T-helper 2 cell (primary cell): ENCODE data around the gene TXNL1.
"Not testable (repeated sequence)": the region's sequence is repeated elsewhere in the genome, so short reads cannot be mapped to it uniquely, and the experiment has no call there.

Experiments used
- DNase-seq, 5 experiments: peaks; one replicate each; pipeline versions ENCODE4 v3.0.0 to v3.0.0-alpha.2; 2012 to 2022

The TXNL1 gene

DNA sequence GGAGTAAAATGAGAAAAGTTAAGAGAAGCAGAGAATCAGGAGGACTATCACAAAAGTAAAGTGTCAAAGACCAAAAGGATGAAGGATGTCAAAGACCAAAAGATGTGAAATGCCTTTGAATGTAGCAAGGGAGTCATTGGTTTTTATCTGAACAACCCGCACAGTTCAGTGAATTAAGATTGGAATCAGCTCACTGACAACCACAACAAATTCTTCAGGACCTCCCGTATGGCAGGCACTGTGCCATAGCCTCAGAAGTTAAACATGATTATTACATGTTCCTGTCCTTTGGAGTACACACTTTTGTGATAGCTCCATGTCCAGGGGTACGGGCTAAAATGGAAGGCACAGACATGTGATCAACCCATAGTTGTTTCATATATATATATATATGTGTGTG lies 5.0 kb upstream of the TXNL1 start:
- no peak for DNase-seq

- DNase-seq, result no peak
These were observed 3.4 kb upstream of the TXNL1 start for GRCh38 chr18:56641714-56642337.

DNA sequence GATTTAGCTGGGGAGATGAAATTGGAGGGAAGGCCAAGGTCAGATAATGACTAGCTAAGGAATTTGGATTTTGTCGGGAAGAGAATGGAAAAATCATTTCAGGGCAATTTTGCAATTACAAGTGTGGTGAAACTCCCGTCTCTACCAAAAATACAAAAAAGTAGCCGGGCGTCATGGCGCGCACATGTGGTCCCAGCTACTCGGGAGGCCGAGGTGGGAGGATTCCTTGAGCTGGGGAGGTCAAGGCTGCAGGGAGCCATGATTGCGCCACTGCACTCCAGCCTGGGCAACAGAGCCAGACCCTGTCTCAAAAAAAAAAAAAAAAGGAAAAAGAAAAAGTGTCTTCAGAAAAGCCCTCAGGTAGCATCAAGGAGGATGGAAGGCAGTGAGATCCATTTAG lies 1.2 kb upstream of the TXNL1 start:
- no peak for DNase-seq

DNA sequence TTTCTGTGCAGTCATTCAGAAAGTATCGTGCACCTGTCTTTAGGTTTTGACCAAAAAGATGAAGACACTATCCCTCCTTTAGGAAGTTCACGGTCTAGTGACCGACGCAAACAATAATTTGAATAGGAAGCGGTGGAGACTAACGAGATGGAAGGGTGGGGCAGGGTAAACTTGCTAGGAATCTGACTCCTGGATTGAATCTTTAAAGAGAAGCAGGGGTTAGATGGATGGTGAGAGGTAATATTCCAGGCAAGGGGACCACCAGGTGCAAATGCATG lies 651 bp upstream of the TXNL1 start:
- DNase-seq, result no peak

DNA sequence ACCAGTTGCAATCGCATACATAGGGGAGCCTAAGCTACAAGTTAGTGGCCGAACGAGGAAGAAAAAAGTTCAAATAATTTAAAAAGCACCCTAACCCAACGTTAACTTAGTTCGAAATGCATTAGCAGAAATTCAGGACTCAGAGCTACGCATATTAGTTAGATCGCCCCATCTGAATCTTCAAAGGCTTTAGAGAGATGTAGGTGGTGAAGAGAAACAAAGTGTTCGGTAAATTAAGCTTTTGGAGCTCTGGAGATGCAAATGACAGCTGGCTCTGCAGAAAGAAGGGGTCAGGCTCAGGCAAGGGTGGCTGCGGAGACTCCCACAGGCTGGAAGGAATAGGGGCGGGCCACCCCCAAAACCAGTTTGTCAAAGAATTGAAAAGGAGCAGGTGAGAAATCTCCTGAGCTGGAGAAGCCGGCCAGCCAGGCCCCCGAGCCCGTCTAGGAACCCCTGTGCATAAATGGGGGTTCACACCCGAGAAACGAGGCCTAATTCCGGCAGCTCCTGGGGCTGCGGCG lies 621 bp downstream of the TXNL1 start:
- peak in 1 of 5 experiments; percentile 8 for DNase-seq

GRCh38 chr18:56637176-56637575 lies 1.2 kb downstream of the TXNL1 start:
- no peak for DNase-seq

DNA sequence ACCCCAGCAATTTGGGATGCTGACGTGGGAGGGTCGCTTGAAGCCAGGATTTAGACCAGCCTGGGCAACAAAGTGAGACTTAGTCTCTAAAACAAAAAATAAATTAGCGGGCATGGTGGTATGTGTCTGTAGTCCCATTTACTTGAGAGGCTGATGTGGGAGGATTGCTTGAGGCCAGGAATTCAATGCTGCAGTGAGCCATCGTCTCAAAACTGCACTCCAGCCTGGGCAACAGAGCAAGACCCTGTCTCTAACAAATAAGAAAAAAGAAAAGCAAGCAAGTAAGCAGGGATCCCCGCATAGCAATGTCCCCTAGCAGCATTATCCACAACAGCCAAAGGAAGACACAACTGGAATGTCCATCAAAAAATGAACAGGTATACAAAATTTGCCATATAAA lies 3.4 kb downstream of the TXNL1 start:
- no peak for DNase-seq

DNA sequence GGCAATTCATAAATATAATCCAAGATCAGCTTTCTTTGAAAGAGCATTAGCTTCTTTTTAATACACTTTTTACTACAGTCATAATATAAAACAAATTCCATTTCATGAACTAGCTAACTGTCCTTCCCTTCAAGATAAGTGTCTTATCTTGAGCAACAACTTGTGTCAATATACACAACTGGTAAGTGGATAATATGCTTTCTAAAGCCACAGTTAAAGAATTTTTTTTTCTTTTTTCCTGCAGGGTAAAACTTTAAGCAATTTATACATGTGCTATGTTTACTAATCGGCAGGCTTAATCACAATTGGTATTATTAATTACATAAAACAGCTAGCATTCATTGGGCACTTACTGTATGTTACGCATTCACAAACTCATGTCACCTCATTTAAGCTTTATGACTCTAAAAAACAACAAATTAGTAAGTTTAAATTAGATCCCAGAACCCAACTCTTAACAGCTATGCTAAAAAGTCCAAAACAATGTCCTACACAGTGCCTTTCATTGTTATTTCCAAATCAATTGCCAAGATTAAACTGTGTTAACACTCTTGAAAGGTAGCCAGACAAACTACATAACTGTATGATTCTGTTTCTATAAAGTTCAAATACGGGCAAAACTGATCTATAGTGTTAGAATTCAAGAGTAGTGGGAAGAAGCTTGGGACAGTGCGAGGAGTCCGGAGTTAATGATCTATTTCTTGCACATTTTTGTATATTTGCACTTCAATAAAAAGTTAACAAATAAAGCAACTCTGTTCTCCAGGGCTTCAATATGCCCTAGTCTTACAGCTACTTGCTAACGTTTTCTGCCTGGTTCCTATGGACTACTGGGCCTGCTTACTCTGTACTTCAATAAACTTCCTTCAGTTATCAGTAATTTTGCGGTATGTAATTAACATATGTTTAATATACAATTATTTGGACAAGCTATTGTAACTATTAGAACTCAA lies 6.0 kb downstream of the TXNL1 start:
- DNase-seq, result no peak

DNA sequence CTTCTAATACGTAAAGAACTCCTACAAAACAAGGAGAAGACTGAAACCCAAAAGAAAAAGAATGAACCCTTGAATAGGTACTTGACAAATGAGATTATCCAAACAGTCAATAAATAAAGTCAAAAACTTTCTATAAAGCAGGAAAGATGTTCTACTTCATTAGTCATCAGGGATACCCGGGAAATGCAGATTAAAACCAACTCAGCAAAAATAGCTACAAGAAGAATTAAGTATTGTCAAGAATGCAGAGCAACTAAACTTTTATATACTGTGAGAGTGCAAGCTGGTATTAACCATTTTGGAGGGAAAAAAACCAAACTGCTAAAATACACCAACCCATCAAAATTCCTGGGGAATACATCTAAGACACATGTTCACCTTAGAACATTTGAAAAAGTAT lies 10.4 kb downstream of the TXNL1 start:
- no peak for DNase-seq

DNA sequence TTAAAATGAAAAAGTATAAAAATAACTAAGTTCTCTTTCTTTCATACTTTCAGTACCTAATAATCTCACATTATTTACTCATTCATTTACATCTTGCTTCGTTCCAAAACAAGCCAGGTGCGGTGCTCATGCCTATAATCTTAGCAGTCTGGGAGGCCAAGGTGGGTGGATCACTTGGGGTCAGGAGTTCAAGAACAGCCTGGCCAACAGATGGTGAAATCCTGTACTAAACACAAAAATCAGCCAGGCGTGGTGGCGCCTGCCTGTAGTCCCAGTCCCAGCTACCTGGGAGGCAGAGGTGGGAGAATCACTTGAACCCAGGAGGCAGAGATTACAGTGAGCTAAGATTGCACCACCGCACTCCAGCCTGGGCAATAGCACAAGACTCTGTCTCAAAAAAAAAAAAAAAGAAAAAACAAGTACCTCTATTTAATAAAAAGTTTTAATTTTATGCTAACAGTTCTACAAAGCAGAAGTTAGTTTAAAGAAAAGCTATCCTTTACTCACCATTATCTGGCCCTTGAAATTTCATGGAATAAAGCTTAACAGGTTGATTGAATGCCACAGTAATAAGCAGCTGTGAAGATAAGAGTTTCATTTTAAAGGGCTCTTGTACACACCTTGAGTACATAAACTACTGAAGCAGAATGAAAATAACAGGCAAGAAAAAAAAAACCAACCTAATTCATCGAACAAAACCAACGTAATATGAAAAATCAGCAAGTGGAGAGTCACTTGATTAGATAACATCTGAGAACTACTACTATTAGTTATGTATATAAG lies 22.5 kb downstream of the TXNL1 start:
- DNase-seq, result no peak

DNA sequence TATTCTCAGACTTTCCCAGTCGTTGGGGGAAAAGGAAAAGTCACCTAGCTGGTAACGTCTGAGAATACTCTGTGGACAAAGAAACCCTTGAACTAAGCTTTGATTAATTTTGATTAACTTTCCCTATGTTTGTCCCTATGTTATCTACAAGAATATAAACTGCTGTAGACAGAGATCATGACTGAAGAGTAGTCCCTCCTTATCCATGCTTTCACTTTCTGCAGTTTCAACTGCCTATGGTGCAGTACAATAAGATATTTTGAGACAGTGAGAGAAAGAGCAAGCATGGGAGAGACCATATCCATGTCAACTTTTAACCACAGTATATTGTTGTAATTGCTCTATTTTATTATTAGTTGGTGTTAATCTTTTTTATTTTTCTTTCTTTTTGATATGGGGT lies 31.8 kb downstream of the TXNL1 start:
- DNase-seq, result no peak

- no peak for DNase-seq
These were observed 40.0 kb downstream of the TXNL1 start for GRCh38 chr18:56598422-56598821.

GRCh38 chr18:56593906-56594305 lies 44.5 kb downstream of the TXNL1 start:
- DNase-seq, result no peak

DNA sequence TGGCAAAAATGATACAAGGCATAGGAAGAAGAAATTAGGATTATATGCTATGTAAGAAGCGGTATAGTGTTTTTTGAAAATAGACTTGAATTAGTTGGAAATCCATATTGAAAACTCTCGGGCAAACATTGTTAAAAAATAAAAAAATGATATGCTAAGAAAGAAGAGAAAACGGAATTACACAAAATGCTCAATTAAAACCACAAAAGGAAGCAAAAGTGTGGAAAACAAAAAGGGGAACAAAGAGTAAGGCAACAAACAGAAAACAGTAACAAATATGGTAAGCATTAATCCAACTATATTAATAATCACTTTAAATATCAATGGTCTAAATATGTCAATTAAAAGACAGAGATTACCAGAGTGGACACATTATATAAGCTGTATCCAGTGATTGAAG lies 58.4 kb downstream of the TXNL1 start:
- DNase-seq, result no peak

- no peak for DNase-seq
These were observed 58.9 kb downstream of the TXNL1 start for GRCh38 chr18:56579451-56579850.

DNA sequence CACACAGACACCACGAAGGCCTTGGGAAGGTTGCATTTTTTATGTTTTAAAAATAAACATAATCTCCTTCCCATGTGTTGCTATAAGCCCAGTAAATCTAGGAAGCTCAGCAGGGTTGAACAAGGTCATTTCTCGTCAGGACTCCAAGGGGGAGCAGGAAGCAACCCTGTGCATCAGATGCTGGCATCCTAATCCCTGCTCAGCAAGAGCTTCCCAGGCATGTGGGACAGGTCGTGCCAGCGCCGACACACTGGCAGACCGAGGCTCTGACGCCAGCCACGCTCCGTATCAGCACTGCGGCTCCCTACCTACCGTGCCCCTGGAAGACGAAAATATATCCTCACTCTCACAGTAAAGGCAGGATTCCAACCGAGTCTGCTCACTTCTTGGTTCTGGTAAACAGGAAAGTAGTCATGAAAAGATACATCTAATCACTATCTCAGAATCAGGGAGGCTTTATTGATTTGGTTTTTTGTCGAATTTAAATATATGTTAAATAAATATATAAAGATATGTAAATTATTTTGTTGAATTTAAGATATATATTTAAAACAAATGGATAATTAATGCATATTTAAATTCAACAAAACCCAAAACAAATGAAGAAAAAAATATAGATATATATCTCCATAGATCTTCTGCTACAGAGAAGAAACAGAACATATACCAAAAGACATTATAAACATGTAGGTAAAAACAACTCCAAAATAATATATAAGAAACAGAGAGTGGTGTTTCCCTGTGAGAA lies 61.4 kb downstream of the TXNL1 start:
- DNase-seq, result no peak

GRCh38 chr18:56575819-56576663 lies 62.4 kb downstream of the TXNL1 start:
- peak in 1 of 5 experiments; percentile 65 for DNase-seq

- DNase-seq, result no peak
These were observed 63.5 kb downstream of the TXNL1 start for GRCh38 chr18:56574861-56575260.

DNA sequence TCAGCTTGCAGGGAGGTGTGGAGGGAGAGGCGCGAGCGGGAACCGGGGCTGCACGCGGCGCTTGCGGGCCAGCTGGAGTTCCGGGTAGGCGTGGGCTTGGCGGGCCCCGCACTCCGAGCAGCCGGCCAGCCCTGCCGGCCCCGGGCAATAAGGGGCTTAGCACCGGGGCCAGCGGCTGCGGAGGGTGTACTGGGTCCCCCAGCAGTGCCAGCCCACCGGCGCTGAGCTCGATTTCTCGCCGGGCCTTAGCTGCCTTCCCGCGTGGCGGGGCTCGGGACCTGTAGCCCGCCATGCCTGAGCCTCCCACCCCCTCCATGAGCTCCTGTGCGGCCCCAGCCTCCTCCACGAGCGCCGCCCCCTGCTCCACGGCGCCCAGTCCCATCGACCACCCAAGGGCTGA lies 66.1 kb downstream of the TXNL1 start:
- DNase-seq, result not testable (repeated sequence)

DNA sequence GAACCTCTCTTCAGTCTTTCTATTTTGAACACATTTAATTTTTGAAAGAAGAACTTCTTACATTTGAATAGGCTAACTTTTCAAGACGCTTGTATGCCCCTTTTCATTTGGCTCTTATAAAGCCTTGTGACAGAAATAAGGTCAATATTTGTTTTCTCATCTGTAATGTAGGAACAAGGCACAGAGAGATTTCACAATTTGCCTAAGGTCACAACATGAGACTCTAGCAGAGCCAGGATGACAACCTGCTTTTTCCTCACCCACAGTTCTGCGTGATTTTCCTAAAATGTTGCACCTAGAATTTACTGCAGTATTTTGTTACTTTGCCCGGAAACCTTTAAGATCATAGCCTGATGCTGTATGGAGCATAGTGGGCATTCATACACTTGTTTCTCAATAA lies 67.4 kb downstream of the TXNL1 start:
- DNase-seq, result no peak

DNA sequence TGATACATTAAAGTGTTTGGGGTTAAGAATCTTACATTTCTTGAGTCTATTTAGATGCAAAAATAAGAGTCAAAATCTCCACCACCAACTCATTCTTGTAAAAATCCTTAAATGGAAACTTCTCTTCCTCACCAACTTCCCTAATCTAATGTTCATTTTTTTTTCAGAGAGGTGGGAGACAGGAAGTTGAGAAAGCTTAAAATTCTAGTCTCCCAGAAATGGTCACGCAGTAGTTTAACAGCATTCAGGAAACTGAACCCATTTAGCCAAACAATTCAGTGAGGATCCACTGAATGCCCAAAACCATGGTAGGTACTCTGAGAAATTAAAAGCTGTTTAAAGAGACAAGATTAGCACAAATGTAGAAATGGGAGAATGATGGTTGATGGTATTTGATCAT lies 69.0 kb downstream of the TXNL1 start:
- DNase-seq, result no peak

GRCh38 chr18:56568986-56569385 lies 69.4 kb downstream of the TXNL1 start:
- no peak for DNase-seq
